Activated T-cell treated with anti-CD3 and anti-CD28 coated beads, Interleukin-2, amount 50 U/mL, for 1 hour (primary cell): ENCODE results near the gene KRTAP9-9.
"Not testable (repeated sequence)": the region's sequence is repeated elsewhere in the genome, so short reads cannot be mapped to it uniquely, and the experiment has no call there.

Experiments
- DNase-seq: peaks from one replicate; pipeline ENCODE4 v3.0.0-alpha.2; 2020

The KRTAP9-9 gene

GRCh38 chr17:41255381-41256290 is at the start of gene KRTAP9-9:
Gene KRTAP9-9, plus strand, starts transcription at chr17:41255384.
- DNase-seq: not testable (repeated sequence)

- no peak for DNase-seq
Observed at GRCh38 chr17:41211845-41212466, 43.2 kb upstream of the KRTAP9-9 start.

GRCh38 chr17:41212524-41213169 is 42.5 kb upstream of the KRTAP9-9 start:
- no peak for DNase-seq

- no peak for DNase-seq
Observed at GRCh38 chr17:41215681-41216080, 39.5 kb upstream of the KRTAP9-9 start.

- DNase-seq: no peak
Observed at GRCh38 chr17:41223821-41224220, 31.4 kb upstream of the KRTAP9-9 start.

- DNase-seq: no peak
Observed at GRCh38 chr17:41226051-41226450, 29.1 kb upstream of the KRTAP9-9 start.

GRCh38 chr17:41226598-41227095 is 28.5 kb upstream of the KRTAP9-9 start, which contains the start of gene KRTAP9-2:
Gene KRTAP9-2, plus strand, starts transcription at chr17:41226648. Its CDS starts 7 bp downstream, at chr17:41226655.
- not testable (repeated sequence) for DNase-seq

- DNase-seq: no peak
Observed at GRCh38 chr17:41230094-41230493, 25.1 kb upstream of the KRTAP9-9 start.

- no peak for DNase-seq
Observed at GRCh38 chr17:41231731-41232130, 23.5 kb upstream of the KRTAP9-9 start.

GRCh38 chr17:41232399-41233105 is 22.6 kb upstream of the KRTAP9-9 start, which contains the start of gene KRTAP9-3:
Gene KRTAP9-3, plus strand, starts transcription at chr17:41232449. Its CDS starts 53 bp downstream, at chr17:41232502.
- DNase-seq: not testable (repeated sequence)

- DNase-seq: not testable (repeated sequence)
Observed at GRCh38 chr17:41237116-41237515, 18.1 kb upstream of the KRTAP9-9 start.

GRCh38 chr17:41237949-41238437 is 17.2 kb upstream of the KRTAP9-9 start, which contains the start of gene KRTAP9-8:
Gene KRTAP9-8, plus strand, starts transcription at chr17:41237999. Its CDS starts 53 bp downstream, at chr17:41238052.
- not testable (repeated sequence) for DNase-seq

GRCh38 chr17:41246995-41247787 is 8.0 kb upstream of the KRTAP9-9 start:
- not testable (repeated sequence) for DNase-seq

- DNase-seq: not testable (repeated sequence)
Observed at GRCh38 chr17:41249637-41250240, 5.4 kb upstream of the KRTAP9-9 start, which contains the start of gene KRTAP9-4. Gene KRTAP9-4, plus strand, starts transcription at chr17:41249687. Its CDS starts 34 bp downstream, at chr17:41249721.

- no peak for DNase-seq
Observed at GRCh38 chr17:41251261-41251660, 3.9 kb upstream of the KRTAP9-9 start.

- DNase-seq: no peak
Observed at GRCh38 chr17:41254861-41255260, 323 bp upstream of the KRTAP9-9 start.

GRCh38 chr17:41256291-41256685 is 1.1 kb downstream of the KRTAP9-9 start:
- no peak for DNase-seq

GRCh38 chr17:41258406-41258805 is 3.2 kb downstream of the KRTAP9-9 start:
- no peak for DNase-seq

GRCh38 chr17:41263212-41263611 is 8.0 kb downstream of the KRTAP9-9 start:
- no peak for DNase-seq

- DNase-seq: no peak
Observed at GRCh38 chr17:41264599-41264998, 9.4 kb downstream of the KRTAP9-9 start.

GRCh38 chr17:41265078-41265477 is 9.9 kb downstream of the KRTAP9-9 start, which contains the start of gene KRTAP9-6:
Gene KRTAP9-6, plus strand, starts transcription at chr17:41265378. Its CDS starts 0 bp downstream, at chr17:41265378.
- DNase-seq: no peak
